Measurements from ENCODE around the gene RRP12. TPM values are rescaled to one million over a fixed set of nuclear protein-coding genes. Genes with fewer than 3 reads are reported as not detected.

Gene RRP12
- total RNA-seq (82.0 TPM), polyA plus RNA-seq (1 to 10 TPM; 5.1 to 9.1 (median 7.3) TPM)

- Histone ChIP-seq H3K36me3 (ENCODE audit: control insufficient read depth, insufficient read depth, low read length) (peaks cover 6% of the 10 kb centered on the region), H3K4me3 (ENCODE audit: low read depth, low read length) (peak within 1 kb of the TSS; percentile 89), H3K27me3 (ENCODE audit: control insufficient read depth, insufficient read depth, low read length) (no peaks in the 10 kb centered on the region), H3K9me3 (ENCODE audit: control insufficient read depth in 2 of 2, low read length in 2 of 2) (no peaks in the 10 kb centered on the region), H3K27ac (ENCODE audit: insufficient read depth, low read length, poor library complexity, severe bottlenecking) (peak within 1 kb of the TSS; percentile 93), H3K4me1 (ENCODE audit: control insufficient read depth, insufficient read depth, low read length, poor library complexity, severe bottlenecking) (peaks cover 16% of the 10 kb centered on the region)
- Mint-ChIP-seq H3K4me3 (peak within 1 kb of the TSS; percentile 89 to 97 (median 94)), H3K4me1 (peaks cover 3 to 18% (median 8%) of the 10 kb centered on the region in 4 donors), H3K27ac (peak within 1 kb of the TSS; percentile 62 to 99 (median 99)), H3K36me3 (peaks cover 6% of the 10 kb centered on the region), H3K27me3 (no peaks in the 10 kb centered on the region), H3K9me3 (no peaks in the 10 kb centered on the region)
- DNase-seq = peak; percentile 84 to 98 (median 93)
- peak; percentile 96 to 98 for ATAC-seq (ENCODE audit: low read depth in 2 of 2)
These were observed at the start of gene RRP12 for GRCh38 chr10:97400665-97401454. TSS of gene RRP12 (minus strand) at chr10:97401340. CDS start at chr10:97401231, 109 bp downstream.

GRCh38 chr10:97450828-97451227 lies 49.7 kb upstream of the RRP12 start:
- no peaks in the 10 kb centered on the region for H3K27me3 Mint-ChIP-seq
- ATAC-seq (ENCODE audit: low read depth in 2 of 2) (no peak), DNase-seq (no peak)
- no peak overlapping the region for H3K4me3 Mint-ChIP-seq
- peaks cover 13 to 56% (median 26%) of the 10 kb centered on the region in 4 donors for H3K4me1 Mint-ChIP-seq
- Histone ChIP-seq H3K4me1 (ENCODE audit: control insufficient read depth, insufficient read depth, low read length, poor library complexity, severe bottlenecking) (peaks cover 15% of the 10 kb centered on the region), H3K4me3 (ENCODE audit: low read depth, low read length) (no peak overlapping the region), H3K27ac (ENCODE audit: insufficient read depth, low read length, poor library complexity, severe bottlenecking) (no peak overlapping the region), H3K9me3 (ENCODE audit: control insufficient read depth in 2 of 2, low read length in 2 of 2) (no peaks in the 10 kb centered on the region), H3K36me3 (ENCODE audit: control insufficient read depth, insufficient read depth, low read length) (peaks cover 26% of the 10 kb centered on the region), H3K27me3 (ENCODE audit: control insufficient read depth, insufficient read depth, low read length) (no peaks in the 10 kb centered on the region)
- H3K9me3 Mint-ChIP-seq = no peaks in the 10 kb centered on the region
- peak overlapping the region in 2 of 3 donors; percentile 60 to 78 for H3K27ac Mint-ChIP-seq
- peaks cover 4% of the 10 kb centered on the region for H3K36me3 Mint-ChIP-seq

GRCh38 chr10:97445722-97446639 lies 44.8 kb upstream of the RRP12 start, which contains the start of the genes EXOSC1 and ZDHHC16:
TSS of gene EXOSC1 (minus strand) at chr10:97446006. CDS start at chr10:97445985, 21 bp downstream.
TSS of gene ZDHHC16 (plus strand) at chr10:97446175. CDS start at chr10:97451676, 5,501 bp downstream.
- peak within 1 kb of the TSS; percentile 95 for H3K4me3 ChIP-seq (ENCODE audit: low read depth, low read length)
- no peaks in the 10 kb centered on the region for H3K9me3 Mint-ChIP-seq
- peaks cover 12% of the 10 kb centered on the region for H3K36me3 ChIP-seq (ENCODE audit: control insufficient read depth, insufficient read depth, low read length)
- H3K27me3 ChIP-seq (ENCODE audit: control insufficient read depth, insufficient read depth, low read length) = no peaks in the 10 kb centered on the region
- H3K27ac ChIP-seq (ENCODE audit: insufficient read depth, low read length, poor library complexity, severe bottlenecking) = peak within 1 kb of the TSS; percentile 73
- H3K4me1 Mint-ChIP-seq = peaks cover 13 to 59% (median 34%) of the 10 kb centered on the region in 4 donors
- H3K36me3 Mint-ChIP-seq = peaks cover 8% of the 10 kb centered on the region
- H3K27ac Mint-ChIP-seq = peak within 1 kb of the TSS; percentile 95 to 98 (median 96)
- peak; percentile 89 to 96 (median 90) for DNase-seq
- H3K4me3 Mint-ChIP-seq = peak within 1 kb of the TSS; percentile 91 to 100 (median 98)
- peaks cover 29% of the 10 kb centered on the region for H3K4me1 ChIP-seq (ENCODE audit: control insufficient read depth, insufficient read depth, low read length, poor library complexity, severe bottlenecking)
- no peaks in the 10 kb centered on the region for H3K27me3 Mint-ChIP-seq
- ATAC-seq (ENCODE audit: low read depth in 2 of 2) = peak; percentile 97 to 98
- no peaks in the 10 kb centered on the region for H3K9me3 ChIP-seq (ENCODE audit: control insufficient read depth in 2 of 2, low read length in 2 of 2)

- H3K27ac ChIP-seq (ENCODE audit: insufficient read depth, low read length, poor library complexity, severe bottlenecking) = peak overlapping the region; percentile 73
- peak overlapping the region; percentile 91 to 100 (median 98) for H3K4me3 Mint-ChIP-seq
- no peaks in the 10 kb centered on the region for H3K27me3 Mint-ChIP-seq
- peak overlapping the region; percentile 95 to 98 (median 96) for H3K27ac Mint-ChIP-seq
- peaks cover 11% of the 10 kb centered on the region for H3K36me3 Mint-ChIP-seq
- H3K4me3 ChIP-seq (ENCODE audit: low read depth, low read length) = peak overlapping the region; percentile 95
- DNase-seq (no peak), ATAC-seq (ENCODE audit: low read depth in 2 of 2) (no peak)
- H3K9me3 Mint-ChIP-seq = no peaks in the 10 kb centered on the region
- peaks cover 29% of the 10 kb centered on the region for H3K4me1 ChIP-seq (ENCODE audit: control insufficient read depth, insufficient read depth, low read length, poor library complexity, severe bottlenecking)
- H3K9me3 ChIP-seq (ENCODE audit: control insufficient read depth in 2 of 2, low read length in 2 of 2) = no peaks in the 10 kb centered on the region
- H3K27me3 ChIP-seq (ENCODE audit: control insufficient read depth, insufficient read depth, low read length) = no peaks in the 10 kb centered on the region
- peaks cover 15% of the 10 kb centered on the region for H3K36me3 ChIP-seq (ENCODE audit: control insufficient read depth, insufficient read depth, low read length)
- peaks cover 13 to 53% (median 31%) of the 10 kb centered on the region in 4 donors for H3K4me1 Mint-ChIP-seq
These were observed 44.2 kb upstream of the RRP12 start for GRCh38 chr10:97445357-97445721.

DNA sequence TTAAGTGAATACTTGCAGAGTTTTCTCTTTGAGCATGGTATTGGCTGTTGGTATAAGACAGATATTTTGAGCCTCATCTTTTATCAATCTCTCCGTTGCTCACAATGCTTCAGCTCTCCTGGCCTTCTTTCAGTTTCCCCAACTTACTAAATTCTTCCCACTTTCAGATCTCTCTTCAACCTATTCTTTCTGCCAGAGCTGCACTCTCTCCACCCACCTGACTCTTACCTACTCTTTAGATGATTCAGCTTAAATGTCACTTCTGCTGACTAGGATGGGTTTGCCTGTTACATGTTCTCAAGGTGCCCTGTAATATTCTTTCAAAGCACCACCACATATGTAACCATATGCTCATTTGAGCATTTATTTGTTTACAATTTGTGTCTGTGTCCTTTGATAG lies 43.1 kb upstream of the RRP12 start:
- ATAC-seq (ENCODE audit: low read depth in 2 of 2) = no peak
- H3K27ac Mint-ChIP-seq = peak overlapping the region in 1 of 3 donors; percentile 95
- H3K9me3 Mint-ChIP-seq = no peaks in the 10 kb centered on the region
- Histone ChIP-seq H3K27me3 (ENCODE audit: control insufficient read depth, insufficient read depth, low read length) (no peaks in the 10 kb centered on the region), H3K4me1 (ENCODE audit: control insufficient read depth, insufficient read depth, low read length, poor library complexity, severe bottlenecking) (peaks cover 29% of the 10 kb centered on the region), H3K36me3 (ENCODE audit: control insufficient read depth, insufficient read depth, low read length) (peaks cover 20% of the 10 kb centered on the region), H3K9me3 (ENCODE audit: control insufficient read depth in 2 of 2, low read length in 2 of 2) (no peaks in the 10 kb centered on the region), H3K27ac (ENCODE audit: insufficient read depth, low read length, poor library complexity, severe bottlenecking) (no peak overlapping the region), H3K4me3 (ENCODE audit: low read depth, low read length) (no peak overlapping the region)
- peaks cover 16% of the 10 kb centered on the region for H3K36me3 Mint-ChIP-seq
- peak overlapping the region in 3 of 4 donors; percentile 91 to 99 (median 98) for H3K4me3 Mint-ChIP-seq
- no peak for DNase-seq
- H3K27me3 Mint-ChIP-seq = no peaks in the 10 kb centered on the region
- H3K4me1 Mint-ChIP-seq = peaks cover 13 to 51% (median 34%) of the 10 kb centered on the region in 4 donors

DNA sequence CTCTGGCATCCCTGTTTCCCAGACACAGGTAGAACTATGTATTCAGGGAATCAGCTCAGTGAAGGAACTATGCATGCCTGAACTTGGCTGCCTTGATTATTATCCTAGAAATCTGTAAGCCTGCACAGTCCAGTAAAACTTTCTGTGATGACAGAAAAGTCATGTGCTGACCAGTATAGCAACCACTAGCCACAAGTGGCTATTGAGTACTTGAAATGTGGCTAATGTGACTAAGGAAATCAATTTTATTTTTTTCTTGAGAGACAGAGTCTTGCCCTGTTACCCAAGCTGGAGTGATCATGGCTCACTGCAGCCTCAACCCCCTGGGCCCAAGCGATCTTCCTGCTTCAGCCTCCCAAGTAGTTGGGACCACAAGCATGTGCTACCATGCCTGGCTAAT lies 41.1 kb upstream of the RRP12 start:
- Mint-ChIP-seq H3K27ac (no peak overlapping the region), H3K27me3 (no peaks in the 10 kb centered on the region), H3K9me3 (no peaks in the 10 kb centered on the region), H3K4me3 (peak overlapping the region in 2 of 4 donors; percentile 27 to 49), H3K36me3 (peaks cover 20% of the 10 kb centered on the region), H3K4me1 (peaks cover 0 to 40% (median 26%) of the 10 kb centered on the region in 4 donors)
- DNase-seq = no peak
- no peaks in the 10 kb centered on the region for H3K27me3 ChIP-seq (ENCODE audit: control insufficient read depth, insufficient read depth, low read length)
- H3K27ac ChIP-seq (ENCODE audit: insufficient read depth, low read length, poor library complexity, severe bottlenecking) = no peak overlapping the region
- H3K4me1 ChIP-seq (ENCODE audit: control insufficient read depth, insufficient read depth, low read length, poor library complexity, severe bottlenecking) = peaks cover 28% of the 10 kb centered on the region
- ATAC-seq (ENCODE audit: low read depth in 2 of 2) = no peak
- peaks cover 35% of the 10 kb centered on the region for H3K36me3 ChIP-seq (ENCODE audit: control insufficient read depth, insufficient read depth, low read length)
- H3K9me3 ChIP-seq (ENCODE audit: control insufficient read depth in 2 of 2, low read length in 2 of 2) = no peaks in the 10 kb centered on the region
- H3K4me3 ChIP-seq (ENCODE audit: low read depth, low read length) = no peak overlapping the region

DNA sequence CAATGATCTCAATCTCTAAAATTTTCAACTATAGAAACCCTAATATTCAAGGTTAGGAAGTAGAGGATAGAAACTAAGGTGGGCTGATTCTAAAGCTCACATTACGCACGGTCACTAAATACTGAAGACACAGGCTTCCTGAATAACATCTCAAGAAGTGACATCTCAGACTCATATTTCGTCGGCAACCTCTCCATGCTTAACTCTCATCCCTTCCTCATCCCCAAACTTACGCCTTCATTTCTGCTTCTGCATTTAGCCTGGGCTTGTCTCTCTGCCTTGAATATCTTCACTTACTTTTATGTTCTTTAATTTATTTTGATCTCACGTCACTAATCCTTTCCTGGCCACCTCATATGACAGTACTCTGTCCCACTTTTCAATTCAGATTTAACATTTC lies 34.1 kb upstream of the RRP12 start:
- no peak overlapping the region for H3K4me3 ChIP-seq (ENCODE audit: low read depth, low read length)
- no peaks in the 10 kb centered on the region for H3K27me3 Mint-ChIP-seq
- H3K27me3 ChIP-seq (ENCODE audit: control insufficient read depth, insufficient read depth, low read length) = no peaks in the 10 kb centered on the region
- H3K36me3 ChIP-seq (ENCODE audit: control insufficient read depth, insufficient read depth, low read length) = peaks cover 73% of the 10 kb centered on the region
- no peak for ATAC-seq (ENCODE audit: low read depth in 2 of 2)
- H3K4me3 Mint-ChIP-seq = no peak overlapping the region
- no peak overlapping the region for H3K27ac Mint-ChIP-seq
- no peaks in the 10 kb centered on the region for H3K9me3 Mint-ChIP-seq
- DNase-seq = no peak
- peaks cover 33% of the 10 kb centered on the region for H3K36me3 Mint-ChIP-seq
- H3K4me1 Mint-ChIP-seq = peaks cover 0 to 10% (median 2%) of the 10 kb centered on the region in 4 donors
- no peaks in the 10 kb centered on the region for H3K4me1 ChIP-seq (ENCODE audit: control insufficient read depth, insufficient read depth, low read length, poor library complexity, severe bottlenecking)
- H3K27ac ChIP-seq (ENCODE audit: insufficient read depth, low read length, poor library complexity, severe bottlenecking) = no peak overlapping the region
- H3K9me3 ChIP-seq (ENCODE audit: control insufficient read depth in 2 of 2, low read length in 2 of 2) = no peaks in the 10 kb centered on the region

Data from CD4-positive, CD25-positive, alpha-beta regulatory T cell (primary cell).